Heart left ventricle (tissue), 13 donors: Measurements from ENCODE around the gene ST6GALNAC5.

Source experiments
- POLR2A ChIP-seq, 2 donors: fragments of 450-650 bp; IDR thresholded peaks; one replicate each; pipeline ENCODE4 v1.6.1; 2017; ENCODE audit warnings: antibody characterized with exemption in 2 of 2, mild to moderate bottlenecking in 2 of 2, moderate library complexity in 2 of 2
- TF ChIP-seq, protein P1 (sequence below), 12 donors: fragments of 200-600 bp; sonication (generic) in 4 of 12; IDR thresholded peaks; one replicate each; pipeline versions ENCODE4 v1.5.0 to v1.8.0; 2018 to 2022; ENCODE audit warnings: antibody characterized with exemption in 12 of 12, mild to moderate bottlenecking in 5 of 12
- donor health status: ischemic (EF 13 %, LVEDD 7.1; RV severe dilation, severe dysfunction).
- donor health status: DM: no; HTN: yes; CAD: no.
- donor health status: DM: no; HTN: no; CAD: no.
- donor health status: ischemic (EF 25% LVEDD 6.9; RV normal size, moderate dysfunction).
- donor health status: ischemic (EF 25% LVEDD 5.7; RV mildly dilated, moderate dysfunction).
- donor health status: ischemic (EF 35%, LVEDD 5.7; RV mildly dilated, moderate dysfunction).
- donor health status: nonischemic (EF 11% LVEDD 7.7; RV severe dilation, severe dysfunction).
- donor health status: DM: yes; HTN: yes; CAD: no.
- donor health status: PGD.
- donor health status: ischemic (EF 29% LVEDD 5.4; RV normal size, mild dysfunction).
- donor health status: nonischemic (EF 23%, LVEDD 6.1; RV moderate dilation, normal function).

DNA sequence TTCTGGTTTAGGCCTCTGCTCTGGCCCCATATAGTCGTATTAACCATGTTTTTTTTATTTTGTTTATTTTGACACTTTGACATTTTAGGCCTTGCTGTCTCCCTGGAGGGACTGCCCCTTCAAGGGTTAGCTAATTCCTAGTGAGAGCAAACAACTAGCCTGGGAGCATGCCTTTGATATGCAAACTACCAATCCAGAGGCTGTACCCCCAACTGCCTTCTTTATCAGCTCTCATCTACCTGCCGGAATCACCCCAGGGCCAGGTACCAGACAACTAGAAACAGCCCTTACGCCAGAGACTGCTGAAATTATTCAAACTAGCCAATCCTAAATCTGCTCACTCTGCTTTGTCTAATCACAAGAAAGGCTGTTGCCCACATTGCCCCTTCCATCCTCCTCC lies 13.0 kb upstream of the ST6GALNAC5 start:
- TF ChIP-seq, protein P1, sequence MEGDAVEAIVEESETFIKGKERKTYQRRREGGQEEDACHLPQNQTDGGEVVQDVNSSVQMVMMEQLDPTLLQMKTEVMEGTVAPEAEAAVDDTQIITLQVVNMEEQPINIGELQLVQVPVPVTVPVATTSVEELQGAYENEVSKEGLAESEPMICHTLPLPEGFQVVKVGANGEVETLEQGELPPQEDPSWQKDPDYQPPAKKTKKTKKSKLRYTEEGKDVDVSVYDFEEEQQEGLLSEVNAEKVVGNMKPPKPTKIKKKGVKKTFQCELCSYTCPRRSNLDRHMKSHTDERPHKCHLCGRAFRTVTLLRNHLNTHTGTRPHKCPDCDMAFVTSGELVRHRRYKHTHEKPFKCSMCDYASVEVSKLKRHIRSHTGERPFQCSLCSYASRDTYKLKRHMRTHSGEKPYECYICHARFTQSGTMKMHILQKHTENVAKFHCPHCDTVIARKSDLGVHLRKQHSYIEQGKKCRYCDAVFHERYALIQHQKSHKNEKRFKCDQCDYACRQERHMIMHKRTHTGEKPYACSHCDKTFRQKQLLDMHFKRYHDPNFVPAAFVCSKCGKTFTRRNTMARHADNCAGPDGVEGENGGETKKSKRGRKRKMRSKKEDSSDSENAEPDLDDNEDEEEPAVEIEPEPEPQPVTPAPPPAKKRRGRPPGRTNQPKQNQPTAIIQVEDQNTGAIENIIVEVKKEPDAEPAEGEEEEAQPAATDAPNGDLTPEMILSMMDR (IDR thresholded peaks at IDR 0.05): no peak
- TF ChIP-seq POLR2A (IDR thresholded peaks at IDR 0.05): no peak
